Ascending aorta (tissue), 2 donors: ENCODE data around the gene NACAD. TPM values are rescaled to one million over a fixed set of nuclear protein-coding genes. Genes with fewer than 3 reads are reported as not detected.

Experiments used
- DNase-seq, 2 donors: peaks; one replicate each; pipeline ENCODE4 v3.0.0-alpha.2; 2019; ENCODE audit warnings: low spot score in 2 of 2
- H3K27ac ChIP-seq, 2 donors: fragments of 200-600 bp; sonication (generic); one replicate each; pipeline ENCODE4 v1.5.1; 2016 to 2017; ENCODE audit warnings: mild to moderate bottlenecking in 1 of 2
- H3K27me3 ChIP-seq: fragments of 200-600 bp; sonication (generic); one replicate; pipeline ENCODE4 v1.5.1; 2017
- H3K36me3 ChIP-seq, 2 donors: fragments of 200-600 bp; sonication (generic); one replicate each; pipeline ENCODE4 v1.5.1; 2016
- H3K4me1 ChIP-seq, 2 donors: fragments of 200-600 bp; sonication (generic); one replicate each; pipeline ENCODE4 v1.5.1; 2016 to 2017; ENCODE audit warnings: mild to moderate bottlenecking in 1 of 2
- H3K4me3 ChIP-seq, 2 donors: fragments of 200-600 bp; sonication (generic); one replicate each; pipeline ENCODE4 v1.5.1; 2016 to 2017; ENCODE audit warnings: mild to moderate bottlenecking in 1 of 2
- H3K9me3 ChIP-seq, 2 donors: fragments of 200-600 bp; sonication (generic); one replicate each; pipeline ENCODE4 v1.5.1; 2016
- CTCF ChIP-seq, 3 experiments: fragments of 200-600 bp in 2 of 3; fragments of 450-650 bp in 1 of 3; sonication (generic) in 2 of 3; IDR thresholded peaks; one replicate each; pipeline ENCODE4 v1.5.1; 2016 to 2019; ENCODE audit warnings: antibody characterized with exemption in 3 of 3, mild to moderate bottlenecking in 1 of 3, moderate library complexity in 1 of 3
- intact Hi-C: fragments of 100-400 bp; cut with DNase I; formaldehyde crosslinking; loops from one replicate; pipeline ENCODE4 v1.15.1; 2023
- total RNA-seq: library from RNA; depleted of rRNA; stranded (reverse); fragments of >200 nt; gene quantifications from one replicate; pipeline ENCODE4 v1.1.0, GENCODE V29; 2016

NACAD gene
- total RNA-seq, 1 donor from 2014 or later: 7.1 TPM

GRCh38 chr7:45077579-45077978 is 11.2 kb downstream of the NACAD start:
- TF ChIP-seq CTCF (IDR thresholded peaks at IDR 0.05): no peak
- H3K27me3 ChIP-seq: no peaks in the 10 kb centered on the region
- no peaks in the 10 kb centered on the region for H3K9me3 ChIP-seq
- intact Hi-C loops: no loop called here
- no peak overlapping the region for H3K27ac ChIP-seq
- DNase-seq: no peak
- H3K4me1 ChIP-seq: no peaks in the 10 kb centered on the region
- H3K36me3 ChIP-seq: peaks cover 45 to 53% of the 10 kb centered on the region in 2 donors
- no peak overlapping the region for H3K4me3 ChIP-seq

GRCh38 chr7:45076946-45077345 is 11.8 kb downstream of the NACAD start:
- Histone ChIP-seq H3K4me3 (no peak overlapping the region), H3K4me1 (no peaks in the 10 kb centered on the region), H3K27ac (no peak overlapping the region), H3K36me3 (peaks cover 50 to 59% of the 10 kb centered on the region in 2 donors), H3K9me3 (no peaks in the 10 kb centered on the region), H3K27me3 (no peaks in the 10 kb centered on the region)
- TF ChIP-seq CTCF (IDR thresholded peaks at IDR 0.05): no peak
- intact Hi-C loops: no loop called here
- no peak for DNase-seq

- Histone ChIP-seq H3K36me3 (peaks cover 56 to 67% of the 10 kb centered on the region in 2 donors), H3K4me3 (no peak overlapping the region), H3K9me3 (no peaks in the 10 kb centered on the region), H3K4me1 (no peaks in the 10 kb centered on the region), H3K27ac (no peak overlapping the region), H3K27me3 (no peaks in the 10 kb centered on the region)
- TF ChIP-seq CTCF (IDR thresholded peaks at IDR 0.05): no peak
- DNase-seq: no peak
- intact Hi-C loops: no loop called here
Measured at GRCh38 chr7:45075871-45076796, 12.6 kb downstream of the NACAD start.

GRCh38 chr7:45075355-45075644 is 13.5 kb downstream of the NACAD start:
- intact Hi-C loops: no loop called here
- no peak for DNase-seq

GRCh38 chr7:45074528-45075354 is 14.0 kb downstream of the NACAD start:
- no peak overlapping the region for H3K27ac ChIP-seq
- no peak overlapping the region for H3K4me3 ChIP-seq
- no peaks in the 10 kb centered on the region for H3K4me1 ChIP-seq
- no peaks in the 10 kb centered on the region for H3K27me3 ChIP-seq
- H3K9me3 ChIP-seq: no peaks in the 10 kb centered on the region
- intact Hi-C loops: no loop called here
- peaks cover 63 to 75% of the 10 kb centered on the region in 2 donors for H3K36me3 ChIP-seq
- no peak for DNase-seq
- no peak for TF ChIP-seq CTCF (IDR thresholded peaks at IDR 0.05)

More at GRCh38 chr7:45075355-45075644, 13.5 kb downstream of the NACAD start:
- no peak for TF ChIP-seq CTCF (IDR thresholded peaks at IDR 0.05)
- Histone ChIP-seq H3K4me3 (no peak overlapping the region), H3K36me3 (peaks cover 58 to 70% of the 10 kb centered on the region in 2 donors), H3K27ac (no peak overlapping the region), H3K27me3 (no peaks in the 10 kb centered on the region), H3K9me3 (no peaks in the 10 kb centered on the region), H3K4me1 (no peaks in the 10 kb centered on the region)
